Endothelial cell of umbilical vein (primary cell): ENCODE data around the gene ZNF571.

Source experiments
- CTCF ChIP-seq, 2 donors: IDR thresholded peaks; 1 replicate in 1 of 2; 2 replicates in 1 of 2; pipeline ENCODE4 v1.5.1; 2011; ENCODE audit warnings: low read length in 2 of 2, mild to moderate bottlenecking in 2 of 2, moderate library complexity in 2 of 2, control low read depth in 1 of 2, inconsistent platforms in 1 of 2, low read depth in 1 of 2; ENCODE audit not compliant: insufficient read depth in 1 of 2; ENCODE audit errors: extremely low read depth in 1 of 2
- EZH2 ChIP-seq: IDR thresholded peaks from 2 replicates; pipeline ENCODE4 v1.6.1; 2012; ENCODE audit warnings: borderline replicate concordance, low read depth, mild to moderate bottlenecking, moderate library complexity, low read length, inconsistent platforms; ENCODE audit not compliant: severe bottlenecking
- FOS ChIP-seq: IDR thresholded peaks from 2 replicates; pipeline ENCODE4 v1.6.1; 2011; ENCODE audit warnings: mild to moderate bottlenecking, low read length, moderate library complexity, borderline replicate concordance; ENCODE audit not compliant: insufficient read depth
- JUN ChIP-seq: IDR thresholded peaks from 2 replicates; pipeline ENCODE4 v1.6.1; 2011; ENCODE audit warnings: borderline replicate concordance, low read depth; ENCODE audit not compliant: insufficient read length, insufficient read depth
- MAX ChIP-seq: IDR thresholded peaks from 2 replicates; pipeline ENCODE4 v1.6.1; 2011; ENCODE audit not compliant: insufficient read depth, insufficient read length
- MYC ChIP-seq: IDR thresholded peaks from one replicate; pipeline ENCODE4 v1.6.1; 2011; ENCODE audit warnings: mild to moderate bottlenecking, low read depth, low read length
- POLR2A ChIP-seq: IDR thresholded peaks from 2 replicates; pipeline ENCODE4 v1.6.1; 2012; ENCODE audit warnings: low read depth, mild to moderate bottlenecking, control low read depth, low read length
- POLR2AphosphoS5 ChIP-seq: IDR thresholded peaks from 2 replicates; pipeline ENCODE4 v1.6.1; 2012; ENCODE audit warnings: low read depth, mild to moderate bottlenecking, control low read depth, low read length, moderate library complexity; ENCODE audit not compliant: insufficient read depth

- TF ChIP-seq CTCF (IDR thresholded peaks at IDR 0.05; ENCODE audit: extremely low read depth in 1 of 2, insufficient read depth in 1 of 2, low read depth in 1 of 2, low read length in 2 of 2) (no peak), POLR2AphosphoS5 (no peak), EZH2 (no peak), MYC (no peak), JUN (no peak), POLR2A (no peak), MAX (no peak), FOS (no peak)
Observed at GRCh38 chr19:37537391-37537947, 57.1 kb downstream of the ZNF571 start.
